ENCODE data around the gene GCGR. TPM values are rescaled to one million over a fixed set of nuclear protein-coding genes. Genes with fewer than 3 reads are reported as not detected.
A peak's percentile ranks its signal among the peaks of the same experiment; 100 is the strongest.

The GCGR gene
- total RNA-seq, 1 donor from 2014 or later, result not detected

- ATAC-seq, result no peak
- peak overlapping the region; percentile 86 for H3K27ac ChIP-seq
Measured at GRCh38 chr17:81821147-81821546, 17.2 kb downstream of the GCGR start.

DNA sequence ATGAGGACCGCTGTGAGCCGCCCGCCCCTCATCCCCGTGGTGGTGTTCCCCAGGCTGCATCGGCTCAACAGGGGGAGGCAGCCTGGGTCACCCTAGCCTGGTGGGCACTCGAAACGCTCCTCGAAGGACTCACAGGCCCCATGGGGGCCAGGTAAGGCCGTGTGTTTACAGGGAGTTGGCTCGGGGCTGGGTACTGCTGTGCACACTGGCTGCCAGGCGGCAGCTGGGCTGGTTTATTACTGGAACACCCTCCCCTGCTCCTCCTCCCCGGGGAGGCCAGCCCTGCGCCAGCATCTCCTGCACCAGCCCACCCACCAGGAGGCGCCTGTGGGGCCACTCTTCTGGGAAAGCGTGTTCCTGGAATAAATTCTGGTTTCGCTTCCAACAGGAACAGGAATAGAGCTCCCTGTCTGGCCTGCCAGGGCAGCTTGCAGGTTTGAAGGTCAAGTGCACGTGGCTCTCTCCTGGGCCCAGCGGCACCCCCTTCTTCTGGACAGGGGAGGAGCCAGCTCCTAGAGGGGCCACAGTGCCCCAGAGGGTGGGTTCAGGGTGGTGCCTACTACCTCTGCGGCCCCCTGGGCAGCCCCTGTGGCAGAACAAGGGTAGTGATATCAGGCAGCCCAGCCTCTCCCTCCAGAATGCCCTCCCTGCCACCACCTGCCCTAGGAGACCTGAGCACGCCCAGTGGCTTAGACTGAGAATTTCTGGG, 17.8 kb downstream of the GCGR start:
- TF ChIP-seq, protein P1, sequence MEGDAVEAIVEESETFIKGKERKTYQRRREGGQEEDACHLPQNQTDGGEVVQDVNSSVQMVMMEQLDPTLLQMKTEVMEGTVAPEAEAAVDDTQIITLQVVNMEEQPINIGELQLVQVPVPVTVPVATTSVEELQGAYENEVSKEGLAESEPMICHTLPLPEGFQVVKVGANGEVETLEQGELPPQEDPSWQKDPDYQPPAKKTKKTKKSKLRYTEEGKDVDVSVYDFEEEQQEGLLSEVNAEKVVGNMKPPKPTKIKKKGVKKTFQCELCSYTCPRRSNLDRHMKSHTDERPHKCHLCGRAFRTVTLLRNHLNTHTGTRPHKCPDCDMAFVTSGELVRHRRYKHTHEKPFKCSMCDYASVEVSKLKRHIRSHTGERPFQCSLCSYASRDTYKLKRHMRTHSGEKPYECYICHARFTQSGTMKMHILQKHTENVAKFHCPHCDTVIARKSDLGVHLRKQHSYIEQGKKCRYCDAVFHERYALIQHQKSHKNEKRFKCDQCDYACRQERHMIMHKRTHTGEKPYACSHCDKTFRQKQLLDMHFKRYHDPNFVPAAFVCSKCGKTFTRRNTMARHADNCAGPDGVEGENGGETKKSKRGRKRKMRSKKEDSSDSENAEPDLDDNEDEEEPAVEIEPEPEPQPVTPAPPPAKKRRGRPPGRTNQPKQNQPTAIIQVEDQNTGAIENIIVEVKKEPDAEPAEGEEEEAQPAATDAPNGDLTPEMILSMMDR (IDR thresholded peaks at IDR 0.05), result peak; percentile 76
- DNase-seq (peak; percentile 92), ATAC-seq (peak; percentile 94)
- Histone ChIP-seq H3K4me3 (no peak overlapping the region), H3K27me3 (ENCODE audit: low read depth) (peaks cover 5% of the 10 kb centered on the region), H3K9me3 (no peaks in the 10 kb centered on the region), H3K36me3 (peaks cover 15% of the 10 kb centered on the region), H3K4me1 (peaks cover 17% of the 10 kb centered on the region), H3K27ac (peak overlapping the region; percentile 86)
- intact Hi-C loops (cut with DNase I), result no loop called here

More at GRCh38 chr17:81821147-81821546, 17.2 kb downstream of the GCGR start:
- peaks cover 5% of the 10 kb centered on the region for H3K27me3 ChIP-seq (ENCODE audit: low read depth)
- TF ChIP-seq, protein P1 (IDR thresholded peaks at IDR 0.05), result no peak
- no peak overlapping the region for H3K4me3 ChIP-seq
- H3K9me3 ChIP-seq, result no peaks in the 10 kb centered on the region
- H3K36me3 ChIP-seq, result peaks cover 15% of the 10 kb centered on the region
- no peak for DNase-seq
- intact Hi-C loops (cut with DNase I), result no loop called here
- H3K4me1 ChIP-seq, result peaks cover 17% of the 10 kb centered on the region

DNA sequence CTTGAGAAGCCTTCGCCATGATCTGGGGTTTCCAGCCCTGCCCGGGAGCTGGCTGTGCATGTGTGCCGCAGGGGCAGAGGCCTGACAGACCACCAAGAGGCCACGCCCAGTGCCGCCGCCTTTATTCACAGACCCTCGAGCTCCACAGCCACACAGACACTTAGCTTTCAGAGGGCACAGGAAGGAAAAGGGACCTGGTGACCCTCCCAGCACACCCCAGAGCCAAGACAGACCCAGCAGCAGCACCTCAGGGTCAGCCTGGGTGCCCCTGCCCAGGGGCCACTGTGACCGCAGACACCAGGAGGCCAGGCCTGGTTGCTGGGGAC, 18.3 kb downstream of the GCGR start:
- intact Hi-C loops (cut with DNase I), result no loop called here
- no peak for DNase-seq
- Histone ChIP-seq H3K27me3 (ENCODE audit: low read depth) (peaks cover 2% of the 10 kb centered on the region), H3K9me3 (no peaks in the 10 kb centered on the region), H3K4me3 (no peak overlapping the region), H3K27ac (peak overlapping the region; percentile 86), H3K4me1 (peaks cover 17% of the 10 kb centered on the region), H3K36me3 (peaks cover 15% of the 10 kb centered on the region)
- ATAC-seq, result peak in 1 of 2 donors; percentile 1
- TF ChIP-seq, protein P1 (IDR thresholded peaks at IDR 0.05), result no peak

DNA sequence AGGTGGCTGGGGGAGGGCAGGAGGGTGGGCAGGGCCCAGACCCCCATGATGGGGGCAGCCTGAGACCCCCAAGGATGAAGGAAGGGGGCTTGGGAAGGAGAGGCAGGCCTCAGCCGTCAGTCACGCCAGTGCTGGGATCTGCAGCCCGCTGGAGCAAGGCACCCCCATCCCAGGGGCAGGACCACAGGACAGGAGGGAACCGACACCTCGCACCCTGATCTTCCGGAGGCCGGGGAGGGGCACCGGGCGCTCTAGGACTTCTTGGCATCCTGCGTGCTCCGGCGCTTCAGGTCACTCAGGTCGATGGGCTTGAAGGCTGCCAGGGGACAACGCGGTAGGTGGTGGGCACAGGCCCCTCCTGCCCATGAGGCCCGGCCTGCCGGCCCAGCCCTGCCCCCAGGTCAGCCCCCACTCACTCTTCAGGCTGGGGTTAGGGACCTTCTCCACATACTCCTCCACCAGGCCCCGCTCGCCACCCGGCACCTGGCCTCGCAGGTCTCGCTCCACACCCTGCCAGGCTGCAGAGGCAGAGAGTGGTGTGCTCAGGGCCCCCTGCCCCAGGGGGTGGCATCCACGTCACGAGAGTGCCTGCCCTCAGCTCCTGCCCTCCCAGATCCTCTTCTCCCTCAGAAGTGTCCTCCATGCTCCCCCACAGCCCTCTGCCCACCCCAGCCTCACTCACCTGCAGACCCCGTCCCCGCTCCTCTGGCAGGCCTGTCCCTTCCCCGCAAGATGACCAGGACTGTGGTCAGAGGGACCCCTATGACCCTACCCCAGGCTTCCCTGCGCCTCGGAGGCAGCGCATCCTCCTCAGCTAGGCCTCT, 19.3 kb downstream of the GCGR start:
- Histone ChIP-seq H3K27ac (peak overlapping the region; percentile 86), H3K9me3 (no peaks in the 10 kb centered on the region), H3K36me3 (peaks cover 15% of the 10 kb centered on the region), H3K27me3 (ENCODE audit: low read depth) (no peaks in the 10 kb centered on the region), H3K4me3 (no peak overlapping the region), H3K4me1 (peaks cover 17% of the 10 kb centered on the region)
- intact Hi-C loops (cut with DNase I), result no loop called here
- no peak for DNase-seq
- TF ChIP-seq, protein P1 (IDR thresholded peaks at IDR 0.05), result no peak
- ATAC-seq, result no peak

GRCh38 chr17:81823820-81824550, 20.0 kb downstream of the GCGR start:
- H3K36me3 ChIP-seq, result peaks cover 15% of the 10 kb centered on the region
- H3K4me1 ChIP-seq, result peaks cover 17% of the 10 kb centered on the region
- no peaks in the 10 kb centered on the region for H3K9me3 ChIP-seq
- intact Hi-C loops (cut with DNase I), result no loop called here
- TF ChIP-seq, protein P1 (IDR thresholded peaks at IDR 0.05), result no peak
- no peak for ATAC-seq
- H3K4me3 ChIP-seq, result no peak overlapping the region
- H3K27me3 ChIP-seq (ENCODE audit: low read depth), result no peaks in the 10 kb centered on the region
- H3K27ac ChIP-seq, result no peak overlapping the region
- DNase-seq, result no peak

Measured in lower lobe of right lung (tissue), 2 donors.